Measurements from ENCODE around the gene ABHD14A.
"Not testable (repeated sequence)": the region's sequence is repeated elsewhere in the genome, so short reads cannot be mapped to it uniquely, and the experiment has no call there.

The ABHD14A gene

GRCh38 chr3:51970606-51971300 lies 4.1 kb upstream of the ABHD14A start:
- DNase-seq (ENCODE audit: low read depth in 2 of 2, low spot score in 1 of 2), result no peak

GRCh38 chr3:51971350-51971749 lies 3.5 kb upstream of the ABHD14A start:
- DNase-seq (ENCODE audit: low read depth in 2 of 2, low spot score in 1 of 2), result no peak

- DNase-seq (ENCODE audit: low read depth in 2 of 2, low spot score in 1 of 2), result no peak
These were observed 444 bp upstream of the ABHD14A start for GRCh38 chr3:51974277-51974962.

GRCh38 chr3:51975852-51976549 lies 1.1 kb downstream of the ABHD14A start:
- no peak for DNase-seq (ENCODE audit: low read depth in 2 of 2, low spot score in 1 of 2)

- no peak for DNase-seq (ENCODE audit: low read depth in 2 of 2, low spot score in 1 of 2)
These were observed 2.7 kb downstream of the ABHD14A start for GRCh38 chr3:51977446-51978142.

GRCh38 chr3:51978143-51978502 lies 3.3 kb downstream of the ABHD14A start:
- no peak for DNase-seq (ENCODE audit: low read depth in 2 of 2, low spot score in 1 of 2)

- DNase-seq (ENCODE audit: low read depth in 2 of 2, low spot score in 1 of 2), result no peak
These were observed 5.4 kb downstream of the ABHD14A start for GRCh38 chr3:51980253-51980652.

- DNase-seq (ENCODE audit: low read depth in 2 of 2, low spot score in 1 of 2), result no peak
These were observed 7.5 kb downstream of the ABHD14A start for GRCh38 chr3:51982352-51982837.

- DNase-seq (ENCODE audit: low read depth in 2 of 2, low spot score in 1 of 2), result peak; percentile 28 to 50
These were observed 8.1 kb downstream of the ABHD14A start, which contains the start of gene ACY1 for GRCh38 chr3:51982838-51983577. Gene ACY1 (plus strand): TSS chr3:51983535. CDS start chr3:51984065, 530 bp downstream.

- no peak for DNase-seq (ENCODE audit: low read depth in 2 of 2, low spot score in 1 of 2)
These were observed 8.9 kb downstream of the ABHD14A start for GRCh38 chr3:51983578-51984268.

GRCh38 chr3:51984269-51984647 lies 9.4 kb downstream of the ABHD14A start:
- no peak for DNase-seq (ENCODE audit: low read depth in 2 of 2, low spot score in 1 of 2)

- no peak for DNase-seq (ENCODE audit: low read depth in 2 of 2, low spot score in 1 of 2)
These were observed 10.2 kb downstream of the ABHD14A start for GRCh38 chr3:51985063-51985462.

- no peak for DNase-seq (ENCODE audit: low read depth in 2 of 2, low spot score in 1 of 2)
These were observed 11.4 kb downstream of the ABHD14A start for GRCh38 chr3:51986010-51986947.

GRCh38 chr3:51987568-51987967 lies 12.7 kb downstream of the ABHD14A start:
- no peak for DNase-seq (ENCODE audit: low read depth in 2 of 2, low spot score in 1 of 2)

- DNase-seq (ENCODE audit: low read depth in 2 of 2, low spot score in 1 of 2), result no peak
These were observed 13.7 kb downstream of the ABHD14A start for GRCh38 chr3:51988286-51989146.

GRCh38 chr3:51990501-51990971 lies 15.7 kb downstream of the ABHD14A start:
- not testable (repeated sequence) for DNase-seq (ENCODE audit: low read depth in 2 of 2, low spot score in 1 of 2)

- DNase-seq (ENCODE audit: low read depth in 2 of 2, low spot score in 1 of 2), result no peak
These were observed 17.3 kb downstream of the ABHD14A start for GRCh38 chr3:51992017-51992682.

Measured in stimulated activated CD8-positive, alpha-beta memory T cell treated with anti-CD3 and anti-CD28 coated beads, Interleukin-4, amount 100 ng/mL, for 4 hours (primary cell).